Calu3 (cell line): ENCODE results near the gene OR10H5. TPM values are rescaled to one million over a fixed set of nuclear protein-coding genes. Genes with fewer than 3 reads are reported as not detected.
"Not testable (repeated sequence)": the region's sequence is repeated elsewhere in the genome, so short reads cannot be mapped to it uniquely, and the experiment has no call there.

ENCODE experiments used
- BruUV-seq: library from RNA; stranded (reverse); fragments of 400-500 nt; replicated peaks from 2 replicates; lab custom pipeline; 2021; lab: Mats Ljungman, UMichigan
- CTCF ChIA-PET: fragments of 300-600 bp; sonication (Branson Sonifier 250); formaldehyde crosslinking; loops from one replicate; lab custom pipeline; 2022; ENCODE audit warnings: antibody characterized with exemption; lab: Charles Lee
- DNase-seq: peaks from one replicate; pipeline ENCODE4 v3.0.0; 2022
- H3K27ac Mint-ChIP-seq: one replicate; pipeline ENCODE4 v1.8.0; 2022; ENCODE audit warnings: mixed read lengths; ENCODE audit not compliant: unreplicated experiment
- H3K27me3 Mint-ChIP-seq: one replicate; pipeline ENCODE4 v1.8.0; 2022; ENCODE audit warnings: mixed read lengths; ENCODE audit not compliant: unreplicated experiment
- H3K36me3 Mint-ChIP-seq: one replicate; pipeline ENCODE4 v1.8.0; 2022; ENCODE audit warnings: mild to moderate bottlenecking, moderate library complexity, mixed read lengths; ENCODE audit not compliant: insufficient read depth, unreplicated experiment
- H3K4me1 Mint-ChIP-seq: one replicate; pipeline ENCODE4 v1.8.0; 2022; ENCODE audit warnings: mild to moderate bottlenecking, low read depth, mixed read lengths; ENCODE audit not compliant: unreplicated experiment
- H3K4me3 Mint-ChIP-seq: one replicate; pipeline ENCODE4 v1.8.0; 2022; ENCODE audit warnings: mild to moderate bottlenecking, low read depth, moderate library complexity, mixed read lengths; ENCODE audit not compliant: unreplicated experiment
- H3K9me3 Mint-ChIP-seq: one replicate; pipeline ENCODE4 v1.8.0; 2022; ENCODE audit warnings: low read depth, mixed read lengths; ENCODE audit not compliant: unreplicated experiment
- intact Hi-C: fragments of 100-400 bp; cut with micrococcal nuclease; formaldehyde crosslinking; loops from one replicate; pipeline ENCODE4 v1.10.0; 2022; ENCODE audit not compliant: unreplicated experiment
- total RNA-seq: library from RNA; stranded (reverse); gene quantifications from 2 replicates; pipeline ENCODE4 v1.2.3, GENCODE V29; 2022
- TF ChIP-seq, protein P1 (sequence below): fragments of 200-600 bp; IDR thresholded peaks from one replicate; pipeline ENCODE4 v1.8.0; 2022; ENCODE audit warnings: antibody characterized with exemption; ENCODE audit not compliant: unreplicated experiment

OR10H5 gene
- total RNA-seq, 1 experiment from 2014 or later, result not detected

DNA sequence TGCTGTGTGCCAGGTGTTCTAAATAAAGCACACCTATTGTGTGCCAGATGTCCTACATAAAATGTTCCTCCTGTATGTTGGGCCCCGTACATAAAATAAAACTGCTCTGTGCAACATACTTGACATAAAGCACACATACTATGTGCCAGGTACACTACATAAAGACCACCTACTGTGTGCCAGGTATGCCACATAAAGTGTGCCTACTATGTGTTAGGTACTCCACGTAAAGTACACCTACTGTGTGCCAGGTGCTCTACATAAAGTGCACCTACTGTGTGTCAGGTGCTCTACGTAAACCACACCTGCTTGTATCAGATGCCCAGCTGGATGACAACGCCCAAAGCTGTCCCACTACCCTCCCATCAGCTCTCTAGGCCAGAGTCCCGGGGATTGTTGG is 5.8 kb upstream of the OR10H5 start:
- H3K27ac Mint-ChIP-seq, result no peak overlapping the region
- CTCF ChIA-PET, result no interaction called here
- H3K36me3 Mint-ChIP-seq, result no peaks in the 10 kb centered on the region
- no peak for DNase-seq
- intact Hi-C loops, result no loop called here
- no peaks in the 10 kb centered on the region for H3K4me1 Mint-ChIP-seq
- TF ChIP-seq, protein P1, sequence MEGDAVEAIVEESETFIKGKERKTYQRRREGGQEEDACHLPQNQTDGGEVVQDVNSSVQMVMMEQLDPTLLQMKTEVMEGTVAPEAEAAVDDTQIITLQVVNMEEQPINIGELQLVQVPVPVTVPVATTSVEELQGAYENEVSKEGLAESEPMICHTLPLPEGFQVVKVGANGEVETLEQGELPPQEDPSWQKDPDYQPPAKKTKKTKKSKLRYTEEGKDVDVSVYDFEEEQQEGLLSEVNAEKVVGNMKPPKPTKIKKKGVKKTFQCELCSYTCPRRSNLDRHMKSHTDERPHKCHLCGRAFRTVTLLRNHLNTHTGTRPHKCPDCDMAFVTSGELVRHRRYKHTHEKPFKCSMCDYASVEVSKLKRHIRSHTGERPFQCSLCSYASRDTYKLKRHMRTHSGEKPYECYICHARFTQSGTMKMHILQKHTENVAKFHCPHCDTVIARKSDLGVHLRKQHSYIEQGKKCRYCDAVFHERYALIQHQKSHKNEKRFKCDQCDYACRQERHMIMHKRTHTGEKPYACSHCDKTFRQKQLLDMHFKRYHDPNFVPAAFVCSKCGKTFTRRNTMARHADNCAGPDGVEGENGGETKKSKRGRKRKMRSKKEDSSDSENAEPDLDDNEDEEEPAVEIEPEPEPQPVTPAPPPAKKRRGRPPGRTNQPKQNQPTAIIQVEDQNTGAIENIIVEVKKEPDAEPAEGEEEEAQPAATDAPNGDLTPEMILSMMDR, result no peak
- no peak overlapping the region for H3K4me3 Mint-ChIP-seq
- H3K27me3 Mint-ChIP-seq, result peaks cover 17% of the 10 kb centered on the region
- no TSS peak for BruUV-seq
- no peaks in the 10 kb centered on the region for H3K9me3 Mint-ChIP-seq

DNA sequence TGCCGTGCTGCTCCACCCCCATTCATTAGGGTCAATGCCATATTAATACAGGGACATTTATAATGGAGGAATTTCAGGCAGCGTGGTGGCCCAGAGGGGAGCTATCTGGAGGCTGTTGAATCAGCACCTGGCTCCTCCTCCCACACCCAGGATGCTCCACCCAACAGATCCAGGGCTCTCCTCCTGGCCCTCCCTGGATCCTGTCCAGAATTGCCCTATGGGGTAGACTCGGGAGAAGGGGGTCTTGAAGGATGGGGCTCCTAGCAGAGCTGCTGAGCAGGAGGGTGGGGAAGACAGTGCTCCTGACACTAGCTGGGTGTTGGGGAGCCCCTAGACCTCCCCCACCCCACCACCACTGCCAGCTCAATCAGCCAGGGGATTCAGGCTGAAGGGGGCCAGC is 5.2 kb upstream of the OR10H5 start:
- no peaks in the 10 kb centered on the region for H3K4me1 Mint-ChIP-seq
- no peaks in the 10 kb centered on the region for H3K9me3 Mint-ChIP-seq
- intact Hi-C loops, result no loop called here
- CTCF ChIA-PET, result no interaction called here
- H3K27me3 Mint-ChIP-seq, result peaks cover 17% of the 10 kb centered on the region
- no TSS peak for BruUV-seq
- no peak for DNase-seq
- TF ChIP-seq, protein P1, result no peak
- no peak overlapping the region for H3K4me3 Mint-ChIP-seq
- no peaks in the 10 kb centered on the region for H3K36me3 Mint-ChIP-seq
- H3K27ac Mint-ChIP-seq, result no peak overlapping the region

DNA sequence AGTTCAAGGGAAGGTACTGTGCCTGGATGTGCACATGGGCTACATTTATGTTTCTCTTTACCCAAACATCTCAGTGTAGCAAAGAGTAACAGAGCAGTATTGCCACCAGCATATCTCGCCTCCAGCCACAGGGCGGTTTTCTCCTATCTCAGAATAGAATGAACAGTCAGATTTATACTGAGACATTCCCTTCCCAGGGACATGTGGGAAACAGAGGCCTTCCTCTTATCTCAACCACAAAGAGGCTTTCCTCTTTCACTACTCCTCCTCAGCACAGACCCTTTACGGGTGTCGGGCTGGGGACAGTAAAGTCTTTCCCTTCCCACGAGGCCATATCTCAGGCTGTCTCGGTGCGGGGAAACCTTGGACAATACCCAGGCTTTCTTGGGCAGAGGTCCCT is 4.6 kb upstream of the OR10H5 start:
- H3K27ac Mint-ChIP-seq, H3K4me1 Mint-ChIP-seq, H3K9me3 Mint-ChIP-seq, DNase-seq, BruUV-seq, H3K4me3 Mint-ChIP-seq, CTCF ChIA-PET, H3K36me3 Mint-ChIP-seq, intact Hi-C loops: not testable (repeated sequence)
- peaks cover 17% of the 10 kb centered on the region for H3K27me3 Mint-ChIP-seq

DNA sequence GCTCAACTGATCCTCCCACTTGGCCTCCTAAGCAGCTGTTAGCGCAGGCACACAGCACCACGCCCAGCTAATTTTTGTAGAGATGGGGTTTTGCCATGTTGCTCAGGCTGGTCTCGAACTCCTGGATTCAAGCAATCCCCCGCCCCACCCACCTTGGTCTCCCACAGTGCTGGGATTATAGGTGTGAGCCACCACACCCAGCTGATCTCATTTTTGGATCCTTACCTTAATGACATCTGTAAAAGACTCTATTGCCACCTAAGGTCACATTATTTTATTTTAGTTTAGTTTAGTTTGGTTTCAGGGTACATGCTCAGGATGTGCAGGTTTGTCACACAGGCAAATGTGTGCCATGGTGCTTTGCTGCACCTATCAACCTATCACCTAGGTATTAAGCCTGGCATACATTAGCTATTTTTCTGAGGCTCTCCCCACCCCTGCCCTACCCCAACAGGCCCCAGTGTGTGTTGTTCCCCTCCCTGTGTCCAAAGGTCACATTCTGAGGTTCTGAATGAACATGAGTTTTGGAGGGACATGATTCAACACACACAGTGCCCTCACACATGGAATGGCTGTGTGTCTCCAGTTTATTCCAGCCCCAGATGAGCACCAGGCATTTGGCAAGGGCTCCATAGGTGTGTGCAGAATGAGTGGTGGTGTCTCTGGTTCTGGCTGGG is 1.3 kb downstream of the OR10H5 start:
- intact Hi-C loops, result no loop called here
- no peak overlapping the region for H3K27ac Mint-ChIP-seq
- DNase-seq, result no peak
- CTCF ChIA-PET, result interaction anchor here (0.6 to 0.7 kb wide), 2 partner anchors 262 to 461 kb away, joined by 3 to 4 read pairs; no protein-coding TSS in a partner anchor
- TF ChIP-seq, protein P1, result no peak
- H3K4me3 Mint-ChIP-seq, result no peak overlapping the region
- no peaks in the 10 kb centered on the region for H3K36me3 Mint-ChIP-seq
- peaks cover 33% of the 10 kb centered on the region for H3K27me3 Mint-ChIP-seq
- BruUV-seq, result no TSS peak
- no peaks in the 10 kb centered on the region for H3K4me1 Mint-ChIP-seq
- H3K9me3 Mint-ChIP-seq, result no peaks in the 10 kb centered on the region

DNA sequence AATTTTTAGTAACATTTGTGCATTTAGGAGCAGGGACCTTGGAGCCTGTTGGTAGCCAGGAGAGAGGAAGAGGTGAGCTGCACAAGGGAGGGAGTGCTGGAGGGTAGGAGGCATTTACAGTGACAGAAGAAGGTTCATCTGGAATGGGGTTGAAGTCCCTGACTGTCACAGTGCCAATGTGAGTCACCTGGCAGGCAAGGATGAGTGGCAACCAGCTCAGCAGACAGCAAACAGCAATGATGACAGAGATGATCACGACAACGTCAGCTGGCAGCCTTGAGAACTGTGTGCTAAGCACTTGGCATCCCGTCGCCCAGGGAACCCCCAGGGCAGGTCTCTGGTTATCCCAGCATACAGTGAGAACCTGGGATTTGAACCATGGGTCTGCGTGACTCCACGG is 2.6 kb downstream of the OR10H5 start:
- Mint-ChIP-seq H3K4me3 (no peak overlapping the region), H3K9me3 (peaks cover 5% of the 10 kb centered on the region), H3K36me3 (no peaks in the 10 kb centered on the region), H3K27ac (no peak overlapping the region), H3K27me3 (peaks cover 40% of the 10 kb centered on the region), H3K4me1 (no peaks in the 10 kb centered on the region)
- no TSS peak for BruUV-seq
- CTCF ChIA-PET, result no interaction called here
- intact Hi-C loops, result no loop called here
- DNase-seq, result no peak
- TF ChIP-seq, protein P1, result no peak

DNA sequence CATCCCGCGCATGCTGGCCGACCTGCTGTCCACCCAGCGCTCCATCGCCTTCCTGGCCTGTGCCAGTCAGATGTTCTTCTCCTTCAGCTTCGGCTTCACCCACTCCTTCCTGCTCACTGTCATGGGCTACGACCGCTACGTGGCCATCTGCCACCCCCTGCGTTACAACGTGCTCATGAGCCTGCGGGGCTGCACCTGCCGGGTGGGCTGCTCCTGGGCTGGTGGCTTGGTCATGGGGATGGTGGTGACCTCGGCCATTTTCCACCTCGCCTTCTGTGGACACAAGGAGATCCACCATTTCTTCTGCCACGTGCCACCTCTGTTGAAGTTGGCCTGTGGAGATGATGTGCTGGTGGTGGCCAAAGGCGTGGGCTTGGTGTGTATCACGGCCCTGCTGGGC is 6.8 kb downstream of the OR10H5 start:
- peaks cover 39% of the 10 kb centered on the region for H3K27me3 Mint-ChIP-seq
- H3K36me3 Mint-ChIP-seq, intact Hi-C loops, H3K4me1 Mint-ChIP-seq, H3K9me3 Mint-ChIP-seq, CTCF ChIA-PET, DNase-seq, H3K27ac Mint-ChIP-seq, H3K4me3 Mint-ChIP-seq, BruUV-seq: not testable (repeated sequence)
